ENCODE results near the gene TLE2. TPM values are rescaled to one million over a fixed set of nuclear protein-coding genes. Genes with fewer than 3 reads are reported as not detected.
A peak's percentile ranks its signal among the peaks of the same experiment; 100 is the strongest.
"Not testable (repeated sequence)": the region's sequence is repeated elsewhere in the genome, so short reads cannot be mapped to it uniquely, and the experiment has no call there.

TLE2 gene
- total RNA-seq, 1 donor from 2014 or later: 6.3 TPM

GRCh38 chr19:3012621-3013262 lies 16.3 kb downstream of the TLE2 start:
- ATAC-seq: no peak

- not testable (repeated sequence) for ATAC-seq
Measured at GRCh38 chr19:3012059-3012458, 17.0 kb downstream of the TLE2 start.

GRCh38 chr19:3010871-3011270 lies 18.2 kb downstream of the TLE2 start:
- ATAC-seq: no peak

- ATAC-seq: no peak
Measured at GRCh38 chr19:3008994-3009393, 20.1 kb downstream of the TLE2 start.

- no peak for ATAC-seq
Measured at GRCh38 chr19:3007975-3008374, 21.1 kb downstream of the TLE2 start.

- ATAC-seq: peak; percentile 35
Measured at GRCh38 chr19:3006075-3006767, 22.9 kb downstream of the TLE2 start.

GRCh38 chr19:3005345-3005744 lies 23.7 kb downstream of the TLE2 start:
- no peak for ATAC-seq

- no peak for ATAC-seq
Measured at GRCh38 chr19:3004522-3004921, 24.6 kb downstream of the TLE2 start.

- ATAC-seq: no peak
Measured at GRCh38 chr19:3003046-3003445, 26.0 kb downstream of the TLE2 start.

GRCh38 chr19:3001235-3001800 lies 27.8 kb downstream of the TLE2 start:
- no peak for ATAC-seq

- ATAC-seq: no peak
Measured at GRCh38 chr19:2998642-2999041, 30.4 kb downstream of the TLE2 start.

GRCh38 chr19:2997720-2998119 lies 31.4 kb downstream of the TLE2 start:
- no peak for ATAC-seq

- ATAC-seq: no peak
Measured at GRCh38 chr19:2994588-2995131, 34.4 kb downstream of the TLE2 start.

- no peak for ATAC-seq
Measured at GRCh38 chr19:2993579-2993978, 35.5 kb downstream of the TLE2 start.

GRCh38 chr19:2992958-2993357 lies 36.1 kb downstream of the TLE2 start:
- no peak for ATAC-seq

GRCh38 chr19:2992333-2992732 lies 36.7 kb downstream of the TLE2 start:
- not testable (repeated sequence) for ATAC-seq

GRCh38 chr19:2989236-2989946 lies 39.7 kb downstream of the TLE2 start:
- ATAC-seq: peak; percentile 17

GRCh38 chr19:2988568-2988967 lies 40.5 kb downstream of the TLE2 start:
- no peak for ATAC-seq

GRCh38 chr19:2987797-2988196 lies 41.3 kb downstream of the TLE2 start:
- ATAC-seq: no peak

- ATAC-seq: no peak
Measured at GRCh38 chr19:2986951-2987524, 42.0 kb downstream of the TLE2 start.

- ATAC-seq: no peak
Measured at GRCh38 chr19:2984215-2984528, 44.9 kb downstream of the TLE2 start.

- peak; percentile 38 for ATAC-seq
Measured at GRCh38 chr19:2983351-2984214, 45.5 kb downstream of the TLE2 start.
